ENCODE results near the gene CYSLTR2.
"Not testable (repeated sequence)": the region's sequence is repeated elsewhere in the genome, so short reads cannot be mapped to it uniquely, and the experiment has no call there.

CYSLTR2 gene

GRCh38 chr13:48654511-48654910, 782 bp downstream of the CYSLTR2 start:
- TF ChIP-seq CTCF (conservative IDR thresholded peaks at IDR 0.05) (no peak), ZFX (IDR thresholded peaks at IDR 0.05) (no peak)

DNA sequence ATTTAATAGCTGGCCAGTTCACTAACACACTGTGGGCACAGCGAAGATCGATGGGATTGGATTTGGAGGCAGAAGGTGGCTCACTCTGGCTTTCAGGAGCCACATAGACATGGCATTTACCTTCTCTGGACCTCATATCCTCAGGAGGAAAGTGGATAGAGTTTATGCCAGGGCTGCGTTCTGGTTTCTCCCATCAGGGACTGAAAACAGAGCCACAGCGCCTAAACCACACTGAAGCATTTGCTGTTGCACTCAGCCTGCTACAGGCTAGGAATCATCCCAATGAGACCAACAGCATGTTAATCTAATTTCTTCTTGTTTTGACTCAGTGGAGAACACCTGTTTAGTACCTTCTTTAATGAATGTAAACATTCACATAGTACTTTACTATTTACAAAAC, 1.6 kb downstream of the CYSLTR2 start:
- no peak for TF ChIP-seq ZFX (IDR thresholded peaks at IDR 0.05)
- TF ChIP-seq CTCF (conservative IDR thresholded peaks at IDR 0.05), result no peak
- H3K27ac ChIP-seq, result no peak overlapping the region

More at GRCh38 chr13:48654511-48654910, 782 bp downstream of the CYSLTR2 start:
- no peak overlapping the region for H3K27ac ChIP-seq

GRCh38 chr13:48656608-48657007, 2.9 kb downstream of the CYSLTR2 start:
- no peak for TF ChIP-seq CTCF (conservative IDR thresholded peaks at IDR 0.05)
- no peak for TF ChIP-seq ZFX (IDR thresholded peaks at IDR 0.05)

GRCh38 chr13:48660361-48661076, 6.8 kb downstream of the CYSLTR2 start:
- TF ChIP-seq ZFX (IDR thresholded peaks at IDR 0.05) (no peak), CTCF (conservative IDR thresholded peaks at IDR 0.05) (no peak)
- no peak overlapping the region for H3K27ac ChIP-seq

More at GRCh38 chr13:48656608-48657007, 2.9 kb downstream of the CYSLTR2 start:
- no peak overlapping the region for H3K27ac ChIP-seq

DNA sequence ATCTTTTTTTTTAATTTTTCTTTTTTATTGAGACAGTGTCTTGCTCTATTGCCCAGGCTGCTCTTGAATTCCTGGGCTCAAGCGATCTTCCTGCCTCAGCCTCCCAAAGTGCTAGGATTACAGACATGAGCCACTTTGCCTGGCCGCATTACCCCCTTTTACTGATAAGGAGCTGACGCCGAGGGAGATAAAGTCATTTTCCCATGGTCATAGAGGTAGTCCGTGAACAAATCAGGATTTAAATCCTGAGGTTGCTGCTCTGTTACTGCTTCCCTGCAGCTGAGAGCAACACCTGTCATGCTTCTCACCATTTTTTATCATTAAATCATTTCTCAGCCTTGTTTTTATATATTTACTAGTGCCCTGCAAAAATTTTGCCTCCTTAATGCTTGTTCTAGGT, 7.4 kb downstream of the CYSLTR2 start:
- no peak for TF ChIP-seq ZFX (IDR thresholded peaks at IDR 0.05)
- no peak for TF ChIP-seq CTCF (conservative IDR thresholded peaks at IDR 0.05)
- no peak overlapping the region for H3K27ac ChIP-seq

DNA sequence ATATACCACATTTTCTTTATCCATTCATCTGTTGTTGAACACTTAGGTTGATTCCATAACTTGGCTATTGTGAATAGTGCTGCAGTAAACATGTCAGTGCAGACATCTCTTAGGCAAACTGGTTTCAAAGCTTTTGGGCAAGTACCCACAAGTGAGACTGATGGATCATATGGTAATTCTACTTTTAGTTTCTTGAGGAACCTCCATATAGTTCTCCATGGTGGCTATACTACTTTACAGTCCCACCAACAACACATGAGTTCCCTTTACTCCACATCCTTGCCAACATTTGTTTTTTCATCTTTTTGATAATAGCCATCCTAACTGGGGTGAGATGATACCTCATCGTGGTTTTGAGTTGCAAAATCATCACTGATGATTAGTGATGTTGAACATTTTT, 8.5 kb downstream of the CYSLTR2 start:
- TF ChIP-seq ZFX (IDR thresholded peaks at IDR 0.05) (no peak), CTCF (conservative IDR thresholded peaks at IDR 0.05) (no peak)
- no peak overlapping the region for H3K27ac ChIP-seq

- no peak for TF ChIP-seq ZFX (IDR thresholded peaks at IDR 0.05)
- no peak for TF ChIP-seq CTCF (conservative IDR thresholded peaks at IDR 0.05)
Observed at GRCh38 chr13:48667136-48667535, 13.4 kb downstream of the CYSLTR2 start.

GRCh38 chr13:48671421-48671820, 17.7 kb downstream of the CYSLTR2 start:
- H3K27ac ChIP-seq, result not testable (repeated sequence)

More at GRCh38 chr13:48667136-48667535, 13.4 kb downstream of the CYSLTR2 start:
- H3K27ac ChIP-seq, result no peak overlapping the region
